GDM1 (cell line): ENCODE results near the gene RILPL1.
"Not testable (repeated sequence)": the region's sequence is repeated elsewhere in the genome, so short reads cannot be mapped to it uniquely, and the experiment has no call there.

Source experiments
- DNase-seq: peaks from one replicate; lab custom pipeline; 2025; lab: John Stamatoyannopoulos, UW

RILPL1 gene

DNA sequence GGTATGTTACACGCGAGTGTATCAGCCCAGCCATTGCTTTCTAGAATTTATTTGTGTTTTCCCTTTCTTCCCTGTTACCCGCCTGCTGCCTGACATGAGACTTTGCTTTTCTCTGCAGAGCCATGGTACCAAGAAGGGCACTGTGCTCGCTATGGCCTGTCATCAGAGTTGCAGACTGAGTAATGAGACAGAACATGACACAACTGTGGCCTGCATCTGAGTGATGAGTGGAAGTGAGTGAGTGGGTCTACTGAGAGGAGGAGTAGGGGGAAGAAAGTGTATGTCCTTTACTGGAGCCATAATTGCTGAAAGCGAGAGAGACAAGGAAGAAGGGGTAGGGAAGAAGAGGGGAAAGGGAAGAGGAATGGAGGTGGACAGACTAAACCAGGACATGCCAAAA lies 2.9 kb downstream of the RILPL1 start:
- DNase-seq = no peak

- no peak for DNase-seq
These were observed 3.8 kb downstream of the RILPL1 start for GRCh38 chr12:123529686-123530085.

DNA sequence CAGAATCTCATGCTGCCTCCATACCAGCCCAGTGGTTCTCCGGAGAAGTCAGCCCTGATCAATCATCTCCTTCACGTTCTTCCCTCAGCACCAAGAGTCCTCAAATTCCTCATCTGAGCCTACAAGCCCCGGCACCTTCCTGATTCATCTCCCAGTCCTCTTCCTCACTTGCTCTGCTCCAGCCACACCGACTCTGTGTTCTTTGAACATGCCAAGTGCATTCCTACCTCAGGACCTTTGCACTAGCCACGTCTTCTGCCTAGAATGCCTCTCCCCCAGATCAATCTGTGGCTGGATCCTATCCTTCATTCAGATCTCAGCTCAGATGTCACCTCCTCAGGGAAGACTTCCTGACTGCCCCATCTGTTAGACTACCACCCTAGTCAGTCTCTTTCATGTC lies 4.7 kb downstream of the RILPL1 start:
- no peak for DNase-seq

DNA sequence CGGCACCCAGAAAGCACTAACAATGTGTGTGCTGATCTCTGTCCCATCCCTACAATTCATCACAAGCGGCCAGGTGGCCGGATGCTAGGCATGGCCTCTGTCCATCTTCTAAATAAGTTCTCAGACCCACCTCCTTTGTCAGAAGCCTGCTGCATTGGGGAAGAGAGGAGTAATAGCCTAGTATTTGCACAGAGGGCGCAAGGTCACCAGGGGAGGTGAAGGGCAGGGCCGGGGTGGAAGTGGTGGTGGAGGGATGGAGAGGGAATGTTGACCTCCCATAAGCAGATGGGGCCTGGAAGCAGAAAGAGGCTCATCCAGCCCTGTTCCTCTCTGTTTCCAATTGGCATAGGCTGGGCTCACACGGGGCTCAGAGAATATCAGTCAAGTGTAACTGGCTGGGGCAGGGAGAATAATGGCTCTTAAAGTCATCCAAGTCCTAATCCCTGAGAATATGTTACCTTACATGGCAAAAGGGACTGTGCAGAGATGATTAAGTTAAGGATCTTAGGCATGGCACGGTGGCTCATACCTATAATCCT lies 6.9 kb downstream of the RILPL1 start:
- no peak for DNase-seq

DNA sequence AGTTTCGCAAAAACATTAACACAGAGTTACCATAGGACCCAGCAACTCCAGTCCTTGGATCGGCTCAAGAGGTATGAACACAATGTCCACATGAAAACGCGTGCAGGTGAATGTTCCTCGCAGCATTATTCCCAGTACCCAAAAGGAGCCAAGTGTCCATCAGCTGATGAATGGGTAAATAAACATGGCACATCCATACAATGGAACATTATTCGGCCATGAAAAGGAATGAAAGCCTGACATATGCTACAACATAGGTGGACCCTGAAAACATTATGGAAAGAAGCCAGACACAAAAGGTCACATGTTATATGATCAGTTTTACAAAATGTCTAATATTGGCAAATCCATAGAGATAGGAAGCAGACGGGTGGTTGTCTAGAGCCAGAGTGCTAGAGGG lies 9.1 kb downstream of the RILPL1 start:
- DNase-seq = no peak

GRCh38 chr12:123523518-123523917 lies 10.0 kb downstream of the RILPL1 start:
- no peak for DNase-seq

DNA sequence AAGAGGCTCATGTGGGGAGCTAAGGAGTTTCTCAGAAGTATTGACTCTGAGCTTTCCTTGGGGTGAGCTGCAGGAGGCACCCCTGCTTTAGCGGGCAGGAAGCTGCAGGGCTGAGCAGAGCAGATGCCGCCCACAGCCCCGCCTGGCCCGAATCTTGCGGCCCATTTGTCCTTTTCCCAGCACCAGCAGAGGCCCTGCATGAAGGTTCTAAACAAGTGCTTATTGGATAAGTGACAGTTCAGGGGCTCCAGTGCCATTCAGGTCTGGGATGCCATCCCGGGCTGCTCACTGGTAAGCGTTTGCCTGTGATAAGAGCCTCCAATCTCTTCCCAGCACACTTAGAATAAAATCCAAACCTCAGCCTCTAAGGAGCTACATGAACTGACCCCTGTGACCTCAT lies 11.4 kb downstream of the RILPL1 start:
- DNase-seq = no peak

- no peak for DNase-seq
These were observed 12.7 kb downstream of the RILPL1 start for GRCh38 chr12:123520567-123521474.

GRCh38 chr12:123519141-123520001 lies 14.1 kb downstream of the RILPL1 start:
- DNase-seq = no peak

DNA sequence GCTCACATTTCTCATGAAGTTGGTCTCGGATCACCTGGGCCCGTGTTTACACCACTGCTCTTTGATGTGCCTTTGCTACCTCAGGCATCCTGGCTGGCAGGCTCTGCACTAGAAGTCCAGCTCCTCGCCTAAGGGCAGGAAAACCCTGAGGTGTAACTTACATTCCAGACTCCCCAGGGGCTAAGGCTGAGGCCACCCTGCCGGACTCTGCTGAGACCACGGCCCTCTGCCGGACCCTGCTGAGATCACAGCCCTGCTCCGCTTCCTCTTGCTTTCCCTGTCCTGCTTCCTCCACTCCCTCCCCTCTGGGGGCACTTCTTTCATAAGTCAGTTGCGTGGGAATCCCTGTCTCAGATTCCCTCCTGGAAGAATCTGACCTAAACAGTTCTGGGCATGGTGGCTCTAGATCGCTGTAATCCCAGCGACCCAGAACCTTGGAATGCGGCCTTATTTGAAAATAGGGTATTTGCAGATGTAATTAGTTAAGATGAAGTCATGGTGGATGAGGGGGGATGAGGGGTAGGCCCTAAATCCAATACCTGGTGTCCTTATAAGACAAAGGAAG lies 17.2 kb downstream of the RILPL1 start:
- DNase-seq = no peak

DNA sequence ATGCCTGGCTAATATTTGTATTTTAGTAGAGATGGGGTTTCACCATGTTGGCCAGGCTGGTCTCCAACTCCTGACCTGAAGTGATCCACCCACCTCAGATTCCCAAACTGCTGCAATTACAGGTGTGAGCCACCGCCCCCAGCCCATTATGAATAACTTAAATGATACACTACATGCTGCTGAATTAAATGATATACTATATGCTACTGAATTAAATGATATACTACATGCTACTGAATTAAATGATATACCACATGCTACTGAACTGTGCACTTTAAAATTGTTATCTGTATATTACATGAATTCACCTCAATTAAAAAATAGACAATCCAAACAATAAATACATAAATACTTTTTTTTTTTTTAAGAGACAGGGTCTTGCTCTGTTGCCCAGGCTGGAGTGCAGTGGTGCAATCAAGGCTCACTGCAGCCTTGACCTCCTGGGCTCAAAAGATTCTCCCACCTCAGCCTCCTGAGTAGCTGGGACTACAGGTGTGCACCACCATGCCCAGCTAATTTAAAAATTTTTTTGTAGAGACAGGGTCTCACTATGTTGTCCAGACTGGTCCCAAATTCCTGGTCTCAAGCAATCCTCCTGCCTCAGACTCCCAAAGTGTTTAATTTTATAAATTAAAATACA lies 18.8 kb downstream of the RILPL1 start:
- not testable (repeated sequence) for DNase-seq

DNA sequence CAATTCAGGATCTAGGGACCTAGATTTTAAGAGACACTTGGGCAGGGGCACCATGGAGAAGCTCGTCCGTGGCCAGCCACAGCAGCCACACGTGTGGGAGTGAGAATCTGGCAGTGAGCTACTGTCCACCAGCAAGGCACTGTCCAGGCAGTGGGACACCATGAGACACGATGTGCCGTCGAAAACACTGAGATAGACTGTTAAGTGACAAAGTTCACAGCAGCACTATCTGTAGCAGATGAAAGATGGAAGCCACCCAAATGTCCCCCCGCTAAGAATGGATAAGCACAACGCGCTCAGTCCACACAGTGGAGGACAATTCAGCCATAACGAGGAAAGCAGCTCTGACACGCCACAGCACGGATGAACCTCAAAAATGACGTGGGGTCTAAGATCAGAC lies 19.7 kb downstream of the RILPL1 start:
- no peak for DNase-seq

- DNase-seq = no peak
These were observed 20.5 kb downstream of the RILPL1 start for GRCh38 chr12:123512838-123513665.

GRCh38 chr12:123506843-123507236 lies 26.7 kb downstream of the RILPL1 start:
- no peak for DNase-seq

GRCh38 chr12:123506059-123506842 lies 27.3 kb downstream of the RILPL1 start:
- DNase-seq = no peak

- no peak for DNase-seq
These were observed 31.3 kb downstream of the RILPL1 start for GRCh38 chr12:123502163-123502704.

DNA sequence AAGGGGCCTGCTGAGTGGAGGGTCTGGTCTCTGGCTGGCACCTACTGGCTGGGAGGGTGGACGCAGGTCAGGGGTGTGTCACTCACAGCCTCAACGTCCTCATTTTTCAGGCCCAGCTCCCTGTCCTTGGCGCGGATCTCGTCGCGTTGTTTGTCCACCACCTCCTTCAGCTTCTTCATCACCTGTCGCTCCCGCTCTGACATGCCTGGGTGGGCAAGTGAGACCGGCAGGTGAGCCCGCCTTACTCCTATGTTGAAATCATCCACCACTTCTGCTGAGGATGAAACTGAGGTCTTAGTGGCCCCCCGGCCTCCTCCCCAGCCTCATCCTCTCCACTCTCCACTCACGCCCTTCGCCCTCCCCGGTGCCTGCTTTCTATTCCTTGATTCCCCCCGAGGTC lies 34.2 kb downstream of the RILPL1 start:
- no peak for DNase-seq

- DNase-seq = no peak
These were observed 35.2 kb downstream of the RILPL1 start for GRCh38 chr12:123498126-123498825.

- DNase-seq = no peak
These were observed 36.5 kb downstream of the RILPL1 start for GRCh38 chr12:123497065-123497464.
